Measurements from ENCODE around the gene KCNIP1.

KCNIP1 gene

GRCh38 chr5:170639221-170639925 is 135.6 kb downstream of the KCNIP1 start:
- no peaks in the 10 kb centered on the region for H3K36me3 ChIP-seq (ENCODE audit: insufficient read depth, low read length)
- TF ChIP-seq EZH2phosphoT487 (IDR thresholded peaks at IDR 0.05; ENCODE audit: borderline replicate concordance) (no peak), CTCF (conservative IDR thresholded peaks at IDR 0.05; ENCODE audit: low read length) (no peak)
- no peaks in the 10 kb centered on the region for H4K20me1 ChIP-seq (ENCODE audit: insufficient read depth, low read length, poor library complexity, severe bottlenecking)
- no peak overlapping the region for H3K9ac ChIP-seq (ENCODE audit: low read depth, low read length, poor library complexity, severe bottlenecking)
- no peaks in the 10 kb centered on the region for H3K4me1 ChIP-seq (ENCODE audit: insufficient read depth, low read length, poor library complexity, severe bottlenecking)
- H2AFZ ChIP-seq (ENCODE audit: low read length): no peak overlapping the region
- H3K27me3 ChIP-seq (ENCODE audit: insufficient read depth, low read length, poor library complexity, severe bottlenecking): no peaks in the 10 kb centered on the region
- no peaks in the 10 kb centered on the region for H3K79me2 ChIP-seq (ENCODE audit: insufficient read depth, low read length)
- H3K4me2 ChIP-seq (ENCODE audit: low read depth, low read length, poor library complexity, severe bottlenecking): no peak overlapping the region
- no peaks in the 10 kb centered on the region for H3F3A ChIP-seq (ENCODE audit: low read depth)
- no peak overlapping the region for H3K4me3 ChIP-seq (ENCODE audit: low read length, poor library complexity, severe bottlenecking)
- no peaks in the 10 kb centered on the region for H3K9me3 ChIP-seq (ENCODE audit: insufficient read depth, low read depth, low read length)
- H3K9me2 ChIP-seq (replicated peaks; ENCODE audit: low read depth, low read length): no peaks in the 10 kb centered on the region

GRCh38 chr5:170640731-170641588 is 137.1 kb downstream of the KCNIP1 start:
- H3K9ac ChIP-seq (ENCODE audit: low read depth, low read length, poor library complexity, severe bottlenecking): no peak overlapping the region
- no peak overlapping the region for H2AFZ ChIP-seq (ENCODE audit: low read length)
- no peaks in the 10 kb centered on the region for H3K27me3 ChIP-seq (ENCODE audit: insufficient read depth, low read length, poor library complexity, severe bottlenecking)
- no peak overlapping the region for H3K4me3 ChIP-seq (ENCODE audit: low read length, poor library complexity, severe bottlenecking)
- no peaks in the 10 kb centered on the region for H4K20me1 ChIP-seq (ENCODE audit: insufficient read depth, low read length, poor library complexity, severe bottlenecking)
- H3K4me2 ChIP-seq (ENCODE audit: low read depth, low read length, poor library complexity, severe bottlenecking): no peak overlapping the region
- H3K4me1 ChIP-seq (ENCODE audit: insufficient read depth, low read length, poor library complexity, severe bottlenecking): no peaks in the 10 kb centered on the region
- no peaks in the 10 kb centered on the region for H3K79me2 ChIP-seq (ENCODE audit: insufficient read depth, low read length)
- H3K9me3 ChIP-seq (ENCODE audit: insufficient read depth, low read depth, low read length): no peaks in the 10 kb centered on the region
- H3F3A ChIP-seq (ENCODE audit: low read depth): no peaks in the 10 kb centered on the region
- TF ChIP-seq CTCF (conservative IDR thresholded peaks at IDR 0.05; ENCODE audit: low read length) (no peak), EZH2phosphoT487 (IDR thresholded peaks at IDR 0.05; ENCODE audit: borderline replicate concordance) (no peak)
- no peaks in the 10 kb centered on the region for H3K9me2 ChIP-seq (replicated peaks; ENCODE audit: low read depth, low read length)
- no peaks in the 10 kb centered on the region for H3K36me3 ChIP-seq (ENCODE audit: insufficient read depth, low read length)

GRCh38 chr5:170641589-170642031 is 137.8 kb downstream of the KCNIP1 start:
- H3K9me3 ChIP-seq (ENCODE audit: insufficient read depth, low read depth, low read length): no peaks in the 10 kb centered on the region
- no peaks in the 10 kb centered on the region for H3K4me1 ChIP-seq (ENCODE audit: insufficient read depth, low read length, poor library complexity, severe bottlenecking)
- H3K36me3 ChIP-seq (ENCODE audit: insufficient read depth, low read length): no peaks in the 10 kb centered on the region
- TF ChIP-seq CTCF (conservative IDR thresholded peaks at IDR 0.05; ENCODE audit: low read length) (no peak), EZH2phosphoT487 (IDR thresholded peaks at IDR 0.05; ENCODE audit: borderline replicate concordance) (no peak)
- no peaks in the 10 kb centered on the region for H3K9me2 ChIP-seq (replicated peaks; ENCODE audit: low read depth, low read length)
- H3F3A ChIP-seq (ENCODE audit: low read depth): no peaks in the 10 kb centered on the region
- H3K4me2 ChIP-seq (ENCODE audit: low read depth, low read length, poor library complexity, severe bottlenecking): no peak overlapping the region
- no peaks in the 10 kb centered on the region for H4K20me1 ChIP-seq (ENCODE audit: insufficient read depth, low read length, poor library complexity, severe bottlenecking)
- H2AFZ ChIP-seq (ENCODE audit: low read length): no peak overlapping the region
- H3K4me3 ChIP-seq (ENCODE audit: low read length, poor library complexity, severe bottlenecking): no peak overlapping the region
- H3K79me2 ChIP-seq (ENCODE audit: insufficient read depth, low read length): no peaks in the 10 kb centered on the region
- no peaks in the 10 kb centered on the region for H3K27me3 ChIP-seq (ENCODE audit: insufficient read depth, low read length, poor library complexity, severe bottlenecking)
- H3K9ac ChIP-seq (ENCODE audit: low read depth, low read length, poor library complexity, severe bottlenecking): no peak overlapping the region

Data from Loucy (cell line).